ENCODE data around the gene NTN5.
"Not testable (repeated sequence)": the region's sequence is repeated elsewhere in the genome, so short reads cannot be mapped to it uniquely, and the experiment has no call there.

The NTN5 gene

GRCh38 chr19:48668332-48668731 is 4.5 kb downstream of the NTN5 start:
- DNase-seq = no peak

GRCh38 chr19:48665786-48666185 is 7.0 kb downstream of the NTN5 start:
- DNase-seq = no peak

- DNase-seq = no peak
These were observed 8.3 kb downstream of the NTN5 start for GRCh38 chr19:48664476-48664875.

- DNase-seq = no peak
These were observed 9.2 kb downstream of the NTN5 start for GRCh38 chr19:48663667-48664066.

GRCh38 chr19:48661711-48662090 is 11.1 kb downstream of the NTN5 start:
- no peak for DNase-seq

GRCh38 chr19:48660852-48661710 is 11.7 kb downstream of the NTN5 start:
- DNase-seq = no peak

GRCh38 chr19:48659768-48660167 is 13.0 kb downstream of the NTN5 start:
- DNase-seq = no peak

GRCh38 chr19:48658483-48658882 is 14.3 kb downstream of the NTN5 start:
- DNase-seq = no peak

GRCh38 chr19:48657828-48658227 is 15.0 kb downstream of the NTN5 start:
- not testable (repeated sequence) for DNase-seq

GRCh38 chr19:48656840-48657474 is 15.9 kb downstream of the NTN5 start:
- DNase-seq = no peak

- DNase-seq = no peak
These were observed 18.3 kb downstream of the NTN5 start for GRCh38 chr19:48654299-48655059.

GRCh38 chr19:48651683-48652048 is 21.2 kb downstream of the NTN5 start:
- DNase-seq = no peak

GRCh38 chr19:48650974-48651682 is 21.7 kb downstream of the NTN5 start:
- DNase-seq = no peak

- DNase-seq = no peak
These were observed 24.7 kb downstream of the NTN5 start for GRCh38 chr19:48648134-48648533.

GRCh38 chr19:48646722-48647216 is 26.0 kb downstream of the NTN5 start:
- DNase-seq = peak; percentile 95

GRCh38 chr19:48646001-48646721 is 26.7 kb downstream of the NTN5 start, which contains the start of gene CA11:
Gene CA11 (minus strand): TSS chr19:48646187. CDS start chr19:48645632, 555 bp downstream.
- peak; percentile 69 for DNase-seq

- no peak for DNase-seq
These were observed 27.2 kb downstream of the NTN5 start for GRCh38 chr19:48645620-48646000.

GRCh38 chr19:48644839-48645619 is 27.8 kb downstream of the NTN5 start:
- no peak for DNase-seq

GRCh38 chr19:48644355-48644754 is 28.5 kb downstream of the NTN5 start:
- DNase-seq = no peak

- no peak for DNase-seq
These were observed 30.0 kb downstream of the NTN5 start for GRCh38 chr19:48642862-48643261.

- DNase-seq = no peak
These were observed 31.0 kb downstream of the NTN5 start for GRCh38 chr19:48641850-48642249.
